B cell (primary cell): ENCODE data around the gene CELA1. TPM values are rescaled to one million over a fixed set of nuclear protein-coding genes. Genes with fewer than 3 reads are reported as not detected.

Source experiments
- ATAC-seq: fragments of 200-7000 bp; cut with Tn5 transposase; one replicate; pipeline ENCODE4 v1.10.0; 2021; ENCODE audit warnings: low read depth, mild to moderate bottlenecking, moderate number of reproducible peaks, moderate library complexity
- CTCF ChIA-PET: fragments of 350-600 bp; sonication (Branson Sonifier 250); formaldehyde crosslinking; loops from one replicate; lab custom pipeline; 2021; ENCODE audit warnings: antibody characterized with exemption, inconsistent platforms; lab: Charles Lee
- POLR2A ChIA-PET: fragments of 350-600 bp; sonication (Branson Sonifier 250); formaldehyde crosslinking; loops from one replicate; lab custom pipeline; 2021; ENCODE audit warnings: antibody characterized with exemption; lab: Charles Lee
- DNase-seq: peaks from one replicate; pipeline ENCODE4 v3.0.0; 2013
- H2AFZ ChIP-seq: 2 replicates; pipeline ENCODE4 v1.6.1; 2012; ENCODE audit warnings: mild to moderate bottlenecking, low read depth, low read length; ENCODE audit not compliant: insufficient read depth, poor library complexity, severe bottlenecking
- H3K27ac ChIP-seq, 2 donors: 1 replicate in 1 of 2; 2 replicates in 1 of 2; pipeline ENCODE4 v1.5.1; 2012 to 2013; ENCODE audit warnings: low read length in 2 of 2, mild to moderate bottlenecking in 2 of 2, moderate library complexity in 1 of 2
- H3K27me3 ChIP-seq, 4 experiments: fragments of 200-600 bp in 1 of 4; sonication (generic) in 1 of 4; replicated peaks in 1 of 4; 1 replicate in 2 of 4; 2 replicates in 2 of 4; pipeline versions ENCODE4 v1.6.1 to v1.7.0; 2013 to 2016; ENCODE audit warnings: low read length in 3 of 4, mild to moderate bottlenecking in 2 of 4, mixed read lengths in 1 of 4, moderate library complexity in 1 of 4; ENCODE audit not compliant: insufficient read depth in 4 of 4, control insufficient read depth in 3 of 4; ENCODE audit errors: control extremely low read depth in 1 of 4
- H3K36me3 ChIP-seq, 2 experiments: replicated peaks in 1 of 2; 1 replicate in 1 of 2; 2 replicates in 1 of 2; pipeline versions ENCODE4 v1.6.1 to v1.7.1; 2013; ENCODE audit warnings: low read length in 1 of 2; ENCODE audit not compliant: insufficient read depth in 2 of 2, control insufficient read depth in 1 of 2; ENCODE audit errors: control extremely low read depth in 1 of 2, extremely low read depth in 1 of 2
- H3K4me1 ChIP-seq, 2 donors: fragments of 200-600 bp in 1 of 2; sonication (generic) in 1 of 2; 1 replicate in 1 of 2; 2 replicates in 1 of 2; pipeline versions ENCODE4 v1.5.1 to v1.6.1; 2013 to 2017; ENCODE audit warnings: low read length in 2 of 2; ENCODE audit not compliant: control insufficient read depth in 2 of 2, insufficient read depth in 2 of 2
- H3K4me2 ChIP-seq: replicated peaks from 2 replicates; pipeline ENCODE3; 2012; ENCODE audit warnings: mild to moderate bottlenecking, low read depth, low read length; ENCODE audit not compliant: poor library complexity, severe bottlenecking
- H3K4me3 ChIP-seq, 5 experiments: fragments of 200-600 bp in 1 of 5; sonication (generic) in 1 of 5; 1 replicate in 3 of 5; 2 replicates in 2 of 5; pipeline versions ENCODE4 v1.5.1 to v1.7.0; 2011 to 2016; ENCODE audit warnings: low read length in 4 of 5, mild to moderate bottlenecking in 4 of 5, low read depth in 2 of 5, control low read depth in 1 of 5, moderate library complexity in 1 of 5; ENCODE audit not compliant: insufficient read depth in 1 of 5; ENCODE audit errors: control extremely low read depth in 1 of 5, extremely low read depth in 1 of 5
- H3K79me2 ChIP-seq: fragments of 200-600 bp; sonication (generic); one replicate; pipeline ENCODE4 v1.6.0; 2016; ENCODE audit warnings: low read length; ENCODE audit not compliant: control insufficient read depth, insufficient read depth
- H3K9ac ChIP-seq: fragments of 200-600 bp; sonication (generic); 2 replicates; pipeline ENCODE4 v1.6.1; 2017; ENCODE audit warnings: mild to moderate bottlenecking, low read length, moderate library complexity
- H3K9me3 ChIP-seq, 3 donors: one replicate each; pipeline versions ENCODE4 v1.6.1 to v1.7.1; 2013; ENCODE audit warnings: low read length in 2 of 3; ENCODE audit not compliant: control insufficient read depth in 2 of 3, insufficient read depth in 1 of 3; ENCODE audit errors: control extremely low read depth in 1 of 3
- H4K20me1 ChIP-seq: 2 replicates; pipeline ENCODE4 v1.6.0; 2012; ENCODE audit warnings: mild to moderate bottlenecking, low read length; ENCODE audit not compliant: insufficient read depth, control insufficient read depth, poor library complexity, severe bottlenecking
- H3K27ac Mint-ChIP-seq: one replicate; pipeline ENCODE4 v1.8.0; 2021; ENCODE audit warnings: mixed read lengths
- H3K27me3 Mint-ChIP-seq: one replicate; pipeline ENCODE4 v1.8.0; 2021; ENCODE audit warnings: mixed read lengths
- H3K4me1 Mint-ChIP-seq: one replicate; pipeline ENCODE4 v1.8.0; 2021; ENCODE audit warnings: mixed read lengths
- H3K4me3 Mint-ChIP-seq: one replicate; pipeline ENCODE4 v1.8.0; 2021; ENCODE audit warnings: mixed read lengths
- H3K9me3 Mint-ChIP-seq: one replicate; pipeline ENCODE4 v1.8.0; 2022; ENCODE audit warnings: mixed read lengths; ENCODE audit not compliant: insufficient read depth
- CTCF ChIP-seq: fragments of 200-600 bp; IDR thresholded peaks from one replicate; pipeline ENCODE4 v1.8.0; 2022; ENCODE audit warnings: antibody characterized with exemption, mild to moderate bottlenecking
- EZH2 ChIP-seq: IDR thresholded peaks from 2 replicates; pipeline ENCODE4 v1.6.1; 2012; ENCODE audit warnings: borderline replicate concordance, low read depth, mild to moderate bottlenecking, moderate library complexity, low read length; ENCODE audit not compliant: insufficient read depth, poor library complexity, severe bottlenecking
- whole genome bisulfite sequencing: methylation state at CpG from one replicate; pipeline ENCODE4 v1.1.5; 2013; ENCODE audit warnings: missing lambda C conversion rate; ENCODE audit not compliant: insufficient coverage; 5-methylcytosine and 5-hydroxymethylcytosine counted together
- intact Hi-C: fragments of 100-400 bp; cut with micrococcal nuclease; formaldehyde crosslinking; loops from one replicate; pipeline ENCODE4 v1.10.0; 2022
- polyA plus RNA-seq: library from polyadenylated mRNA; depleted of rRNA; stranded (reverse); fragments of >200 nt; gene quantifications from 2 replicates; pipeline ENCODE4 v1.2.3, GENCODE V29; 2012
- total RNA-seq, 2 donors: library from RNA; stranded (reverse); fragments of 120-200 nt in 1 of 2; gene quantifications; 1 replicate in 1 of 2; 2 replicates in 1 of 2; pipeline versions ENCODE4 v1.2.3 to v1.2.4, GENCODE V29; 2013 to 2022

CELA1 gene
- total and polyA plus RNA-seq, 2 donors (not counting 1 experiment from before 2014, with no cell fraction given), result not detected

- H3K27me3 ChIP-seq, result no peaks in the 10 kb centered on the region
- H3K79me2 ChIP-seq, result peaks cover 20% of the 10 kb centered on the region
- no peak overlapping the region for H3K9ac ChIP-seq
- H3K27ac ChIP-seq, result peak overlapping the region; percentile 59 to 64
- ChIA-PET CTCF (interaction anchor here (0.9 to 11.9 kb wide), 6 partner anchors 12 to 562 kb away, joined by 3 to 148 read pairs (median 5); partner anchors contain the start of genes ATF1 and SMAGP), POLR2A (interaction anchor here (0.6 to 1.2 kb wide), 8 partner anchors 8 to 818 kb away, joined by 3 to 6 read pairs (median 4); partner anchors contain the start of genes DAZAP2 and SMAGP)
- peak overlapping the region; percentile 63 for H3K4me2 ChIP-seq
- peak overlapping the region; percentile 35 for H3K4me3 Mint-ChIP-seq
- H3K4me1 Mint-ChIP-seq, result peaks cover 80% of the 10 kb centered on the region
- no peaks in the 10 kb centered on the region for H3K9me3 Mint-ChIP-seq
- no peaks in the 10 kb centered on the region for H4K20me1 ChIP-seq
- ATAC-seq (peak; percentile 28), DNase-seq (peak; percentile 73)
- WGBS, result 12% methylated on average over 4 of the region's 7 CpGs
- no peaks in the 10 kb centered on the region for H3K27me3 Mint-ChIP-seq
- H3K27ac Mint-ChIP-seq, result peak overlapping the region; percentile 83
- H3K4me3 ChIP-seq, result peak overlapping the region in 1 of 5 experiments; percentile 22
- H3K4me1 ChIP-seq, result peaks cover 72 to 79% of the 10 kb centered on the region in 2 donors
- no peak for TF ChIP-seq CTCF
- no peak for TF ChIP-seq EZH2
- intact Hi-C loops, result loop anchor here (10.0 kb wide), 1 partner anchor 562 kb away; the partner anchor contains the start of gene ATF1
- peaks cover 0 to 9% (median 0%) of the 10 kb centered on the region in 3 donors for H3K9me3 ChIP-seq
- H2AFZ ChIP-seq, result no peak overlapping the region
- peaks cover 0 to 9% of the 10 kb centered on the region in 2 experiments for H3K36me3 ChIP-seq
Measured at GRCh38 chr12:51326698-51327439, 19.6 kb downstream of the CELA1 start.

- H3K9ac ChIP-seq, result no peak overlapping the region
- H3K4me1 Mint-ChIP-seq, result peaks cover 93% of the 10 kb centered on the region
Measured at GRCh38 chr12:51324953-51325352, 21.5 kb downstream of the CELA1 start.

More at GRCh38 chr12:51324953-51325352, 21.5 kb downstream of the CELA1 start:
- Histone ChIP-seq H4K20me1 (no peaks in the 10 kb centered on the region), H3K4me2 (no peak overlapping the region), H3K27ac (peak overlapping the region in 1 of 2 donors; percentile 45), H3K4me1 (peaks cover 87 to 92% of the 10 kb centered on the region in 2 donors), H3K79me2 (peaks cover 39% of the 10 kb centered on the region), H3K4me3 (no peak overlapping the region), H3K27me3 (no peaks in the 10 kb centered on the region), H3K9me3 (peaks cover 0 to 9% (median 0%) of the 10 kb centered on the region in 3 donors), H2AFZ (no peak overlapping the region), H3K36me3 (peaks cover 0 to 13% of the 10 kb centered on the region in 2 experiments)
- no peak for ATAC-seq
- no peak for TF ChIP-seq EZH2
- no peak for TF ChIP-seq CTCF
- intact Hi-C loops, result loop anchor here (1.0 to 10.0 kb wide), 7 partner anchors 16 to 560 kb away; partner anchors contain the start of genes ATF1, DAZAP2, LETMD1 and POU6F1
- no peak for DNase-seq
- WGBS, result 95% methylated on average over 4 of the region's 4 CpGs
- Mint-ChIP-seq H3K9me3 (no peaks in the 10 kb centered on the region), H3K27me3 (no peaks in the 10 kb centered on the region), H3K4me3 (peak overlapping the region; percentile 54), H3K27ac (peak overlapping the region; percentile 76)
- ChIA-PET POLR2A (no interaction called here), CTCF (interaction anchor here (11.9 kb wide), 1 partner anchor 14 kb away, joined by 148 read pairs; no protein-coding TSS in a partner anchor)
